GM12878 (cell line): ENCODE measurements around the gene PARM1. TPM values are rescaled to one million over a fixed set of nuclear protein-coding genes. Genes with fewer than 3 reads are reported as not detected.
A peak's percentile ranks its signal among the peaks of the same experiment; 100 is the strongest.

ENCODE experiments used
- ATAC-seq: fragments of 200-7000 bp; cut with Tn5 transposase; 3 replicates; pipeline ENCODE4 v1.9.1; 2020; ENCODE audit warnings: mild to moderate bottlenecking, moderate library complexity
- BruUV-seq: library from RNA; stranded (reverse); fragments of 400-500 nt; replicated peaks from 2 replicates; lab custom pipeline; 2021; lab: Mats Ljungman, UMichigan
- CTCF ChIA-PET: fragments of 300-600 bp; sonication (Branson Sonifier 250); formaldehyde crosslinking; extraction: SDS; loops from one replicate; lab custom pipeline; 2021; ENCODE audit warnings: inconsistent platforms; lab: Yijun Ruan, JAX
- POLR2A ChIA-PET: fragments of 350-600 bp; formaldehyde crosslinking; extraction: SDS; loops from one replicate; lab custom pipeline; 2021; ENCODE audit warnings: inconsistent platforms; lab: Charles Lee
- RAD21 ChIA-PET: fragments of 300-600 bp; sonication (Branson Sonifier 250); formaldehyde crosslinking; loops from one replicate; lab custom pipeline; 2023; ENCODE audit warnings: antibody characterized with exemption; ENCODE audit not compliant: unreplicated experiment; lab: Charles Lee
- SMC1A ChIA-PET: fragments of 300-600 bp; sonication (Branson Sonifier 250); formaldehyde crosslinking; loops from one replicate; lab custom pipeline; 2023; ENCODE audit not compliant: unreplicated experiment, uncharacterized antibody; lab: Charles Lee
- DNase-seq: peaks from one replicate; pipeline ENCODE4 v3.0.0-alpha.2; 2011; ENCODE audit warnings: low read depth, low spot score
- FAIRE-seq: peaks from 3 replicates; lab custom pipeline; 2011; peaks lifted over from hg19 to GRCh38; lab: Jason Lieb, UNC
- H2AFZ ChIP-seq: 2 replicates; pipeline ENCODE4 v1.6.0; 2011; ENCODE audit warnings: low read depth, low read length, control low read depth; ENCODE audit not compliant: control insufficient read depth
- H3K27ac ChIP-seq: 2 replicates; pipeline ENCODE4 v1.5.1; 2011; ENCODE audit warnings: control low read depth; ENCODE audit not compliant: control insufficient read depth, insufficient read depth
- H3K27me3 ChIP-seq, 2 experiments: replicated peaks in 1 of 2; 2 replicates each; pipeline versions ENCODE4 v1.6.0 to v1.6.1; 2011; ENCODE audit warnings: low read length in 1 of 2; ENCODE audit not compliant: control insufficient read depth in 2 of 2, insufficient read depth in 2 of 2
- H3K36me3 ChIP-seq, 2 experiments: 2 replicates each; pipeline ENCODE4 v1.5.1; 2011; ENCODE audit warnings: low read length in 1 of 2; ENCODE audit not compliant: control insufficient read depth in 2 of 2, insufficient read depth in 2 of 2
- H3K4me1 ChIP-seq: 2 replicates; pipeline ENCODE4 v1.6.1; 2011; ENCODE audit warnings: mild to moderate bottlenecking, low read length, moderate library complexity, mixed read lengths; ENCODE audit not compliant: control insufficient read depth, insufficient read depth
- H3K4me2 ChIP-seq: 2 replicates; pipeline ENCODE4 v1.6.0; 2011; ENCODE audit warnings: control low read depth; ENCODE audit not compliant: control insufficient read depth, insufficient read depth
- H3K4me3 ChIP-seq: fragments of 200-600 bp; sonication (generic); 2 replicates; pipeline ENCODE4 v1.5.1; 2016
- H3K79me2 ChIP-seq: 2 replicates; pipeline ENCODE4 v1.6.0; 2011; ENCODE audit warnings: low read length; ENCODE audit not compliant: control insufficient read depth, insufficient read depth
- H3K9ac ChIP-seq: 2 replicates; pipeline ENCODE4 v1.8.0; 2011; ENCODE audit warnings: low read length, control low read depth, mixed read lengths; ENCODE audit not compliant: control insufficient read depth, insufficient read depth
- H3K9me3 ChIP-seq: replicated peaks from 3 replicates; pipeline ENCODE4 v1.5.1; 2011; ENCODE audit warnings: mild to moderate bottlenecking, low read length; ENCODE audit not compliant: control insufficient read depth, insufficient read depth
- H4K20me1 ChIP-seq: 2 replicates; pipeline ENCODE4 v1.6.0; 2011; ENCODE audit not compliant: control insufficient read depth, insufficient read depth
- ATF2 ChIP-seq: IDR thresholded peaks from 2 replicates; pipeline ENCODE4 v1.6.1; 2012; ENCODE audit warnings: low read length, inconsistent platforms
- CEBPB ChIP-seq, 2 experiments: fragments of 150-350 bp in 1 of 2; IDR thresholded peaks; 2 replicates each; pipeline ENCODE4 v1.6.1; 2012 to 2014; ENCODE audit warnings: low read depth in 2 of 2, low read length in 2 of 2, borderline replicate concordance in 1 of 2, inconsistent platforms in 1 of 2
- CREM ChIP-seq: IDR thresholded peaks from 2 replicates; pipeline ENCODE4 v1.6.1; 2014; ENCODE audit warnings: antibody characterized with exemption, low read depth
- FOXM1 ChIP-seq: IDR thresholded peaks from 2 replicates; pipeline ENCODE4 v1.6.1; 2012; ENCODE audit warnings: low read depth, mild to moderate bottlenecking, inconsistent platforms, low read length, moderate library complexity
- GABPA ChIP-seq: IDR thresholded peaks from 2 replicates; pipeline ENCODE4 v1.6.1; 2014; ENCODE audit warnings: antibody characterized with exemption, low read depth, mild to moderate bottlenecking, inconsistent platforms
- IRF3 ChIP-seq: fragments of 450-650 bp; IDR thresholded peaks from 2 replicates; pipeline ENCODE4 v1.6.1; 2014; ENCODE audit warnings: mild to moderate bottlenecking
- JUNB ChIP-seq: IDR thresholded peaks from 2 replicates; pipeline ENCODE4 v1.6.1; 2016; ENCODE audit warnings: antibody characterized with exemption, mild to moderate bottlenecking
- MEF2B ChIP-seq: fragments of 450-650 bp; IDR thresholded peaks from 2 replicates; pipeline ENCODE4 v1.6.1; 2018; ENCODE audit warnings: mild to moderate bottlenecking, moderate library complexity; ENCODE audit not compliant: partially characterized antibody, poor library complexity, severe bottlenecking
- RUNX3 ChIP-seq: IDR thresholded peaks from 2 replicates; pipeline ENCODE4 v1.6.1; 2012; ENCODE audit warnings: low read length, inconsistent platforms
- SIX5 ChIP-seq: IDR thresholded peaks from 2 replicates; pipeline ENCODE4 v1.6.1; 2011; ENCODE audit warnings: mild to moderate bottlenecking, low read depth, low read length, moderate library complexity; ENCODE audit not compliant: severe bottlenecking
- TCF7 ChIP-seq: IDR thresholded peaks from 2 replicates; pipeline ENCODE4 v1.6.1; 2014; ENCODE audit warnings: antibody characterized with exemption, borderline replicate concordance
- ZBED1 ChIP-seq: IDR thresholded peaks from 2 replicates; pipeline ENCODE4 v1.6.1; 2016; ENCODE audit warnings: borderline replicate concordance
- ZNF384 ChIP-seq: IDR thresholded peaks from 2 replicates; pipeline ENCODE4 v1.6.1; 2012; ENCODE audit warnings: low read depth, mild to moderate bottlenecking, low read length, improper control_type of control experiment, borderline replicate concordance
- WGBS: methylation state at CpG from one replicate; pipeline ENCODE4 v1.1.6; 2016; ENCODE audit warnings: low lambda C conversion rate; ENCODE audit not compliant: insufficient replicate concordance, insufficient coverage; ENCODE audit errors: missing lambda C conversion rate; 5-methylcytosine and 5-hydroxymethylcytosine counted together
- in situ Hi-C: fragments of 300-500 bp; cut with MboI; formaldehyde crosslinking; loops from 9 replicates; pipeline ENCODE4 v1.14.3; 2018; ENCODE audit warnings: mixed read lengths
- intact Hi-C: fragments of 100-400 bp; cut with micrococcal nuclease; formaldehyde crosslinking; loops from one replicate; pipeline ENCODE4 v1.14.2; 2022; ENCODE audit not compliant: unreplicated experiment
- polyA plus RNA-seq, 11 experiments: library from polyadenylated mRNA; depleted of rRNA in 4 of 11; unstranded in 6 of 11; stranded (reverse) in 5 of 11; fragments of >200 nt; fragmentation: Nextera tagmentation in 4 of 11; fragmentation: Illumina TruSeq in 1 of 11; extraction: Ambion mirVana in 4 of 11; extraction: Trizol in 1 of 11; gene quantifications; 1 replicate in 1 of 11; 2 replicates in 10 of 11; pipeline versions ENCODE4 v1.2.1 to v1.2.3, GENCODE V29; 2011 to 2016; ENCODE audit warnings: inconsistent platforms in 2 of 11, missing spikeins in 2 of 11, low read depth in 1 of 11
- total RNA-seq, 4 experiments: library from RNA; depleted of rRNA in 3 of 4; stranded (reverse); fragments of >200 nt in 3 of 4; fragmentation: Illumina TruSeq in 1 of 4; extraction: Trizol in 1 of 4; gene quantifications; 2 replicates each; pipeline versions ENCODE4 v1.2.1 to v1.2.3, GENCODE V29; 2013 to 2021

Gene PARM1
- total and polyA plus RNA-seq, 10 of the 15 experiments (the other 5 are each of a cell fraction or from before 2014, with no cell fraction given): 13.9 to 56.2 (median 41.3) TPM

- ChIA-PET POLR2A (no interaction called here), SMC1A (interaction anchor here (1.1 to 2.7 kb wide), 6 partner anchors 9 to 748 kb away, joined by 3 to 18 read pairs (median 6); no protein-coding TSS in a partner anchor), CTCF (interaction anchor here (1.0 to 3.2 kb wide), 5 partner anchors 10 to 369 kb away, joined by 3 to 31 read pairs (median 3); partner anchors contain the start of gene PARM1), RAD21 (interaction anchor here (1.4 to 1.8 kb wide), 3 partner anchors 11 to 47 kb away, joined by 3 to 6 read pairs (median 5); partner anchors contain the start of gene PARM1)
- BruUV-seq: no TSS peak
- intact Hi-C loops: loop anchor here (10.0 kb wide), 1 partner anchor 376 kb away; no protein-coding TSS in a partner anchor
- Histone ChIP-seq H3K79me2 (no peaks in the 10 kb centered on the region), H3K9me3 (peaks cover 5% of the 10 kb centered on the region; the same call in 2 of the 3 replicates), H3K27me3 (no peaks in the 10 kb centered on the region), H3K4me3 (0 out of 2 replicates have a peak overlapping the region, but pooled peaks have one; percentile 24), H3K36me3 (no peaks in the 10 kb centered on the region), H2AFZ (no peak overlapping the region), H3K4me2 (peak overlapping the region; percentile 91; the same call in 1 of the 2 replicates), H3K9ac (no peak overlapping the region), H3K4me1 (peaks cover 28% of the 10 kb centered on the region), H4K20me1 (no peaks in the 10 kb centered on the region), H3K27ac (peak overlapping the region; percentile 51)
- in situ Hi-C loops: no loop called here
- ATAC-seq (peak; percentile 83), DNase-seq (no peak), FAIRE-seq (peak; percentile 71)
- 0 out of 2 replicates have a peak, but pooled peaks have one; percentile 23 for TF ChIP-seq CREM
- TF ChIP-seq CEBPB (IDR thresholded peaks at IDR 0.05; ENCODE audit: borderline replicate concordance in 1 of 2, low read depth in 2 of 2, low read length in 2 of 2): no peak
- TF ChIP-seq RUNX3: peak; percentile 72
- 0 out of 2 replicates have a peak, but pooled peaks have one; percentile 22 for TF ChIP-seq ZBED1
- TF ChIP-seq JUNB: 0 out of 2 replicates have a peak, but pooled peaks have one; percentile 11
- 4% methylated on average over 3 of the region's 3 CpGs for WGBS
Measured at GRCh38 chr4:74920704-74921103, 12.2 kb upstream of the PARM1 start.

- SMC1A ChIA-PET: no interaction called here
- Histone ChIP-seq H2AFZ (no peak overlapping the region), H3K27me3 (no peaks in the 10 kb centered on the region), H4K20me1 (no peaks in the 10 kb centered on the region), H3K4me1 (peaks cover 28% of the 10 kb centered on the region), H3K9ac (no peak overlapping the region), H3K79me2 (no peaks in the 10 kb centered on the region), H3K9me3 (no peaks in the 10 kb centered on the region; the same call in 2 of the 3 replicates), H3K36me3 (no peaks in the 10 kb centered on the region), H3K4me2 (no peak overlapping the region), H3K4me3 (no peak overlapping the region), H3K27ac (peak overlapping the region; percentile 18; the same call in 1 of the 2 replicates)
- ATAC-seq: peak; percentile 43; the same call in 2 of the 3 replicates
- peak; percentile 41 for FAIRE-seq
- CTCF ChIA-PET: no interaction called here
- in situ Hi-C loops (no loop called here), intact Hi-C loops (loop anchor here (10.0 kb wide), 1 partner anchor 377 kb away; no protein-coding TSS in a partner anchor)
- POLR2A ChIA-PET: no interaction called here
- no peak for DNase-seq
- BruUV-seq: no TSS peak
- RAD21 ChIA-PET: no interaction called here
- TF ChIP-seq RUNX3 (peak; percentile 84), MEF2B (no peak), CEBPB (IDR thresholded peaks at IDR 0.05; ENCODE audit: borderline replicate concordance in 1 of 2, low read depth in 2 of 2, low read length in 2 of 2) (peak in 1 of 2 experiments; percentile 49; a peak in 1 of 4 replicates), IRF3 (no peak), FOXM1 (peak; percentile 85; the same call in 1 of the 2 replicates), ATF2 (peak; percentile 73), ZNF384 (no peak), GABPA (0 out of 2 replicates have a peak, but pooled peaks have one; percentile 20), TCF7 (peak; percentile 81), SIX5 (no peak)
Measured at GRCh38 chr4:74921490-74921889, 11.4 kb upstream of the PARM1 start.
